ENCODE measurements around the gene ODC1. TPM values are rescaled to one million over a fixed set of nuclear protein-coding genes. Genes with fewer than 3 reads are reported as not detected.
"Not testable (repeated sequence)": the region's sequence is repeated elsewhere in the genome, so short reads cannot be mapped to it uniquely, and the experiment has no call there.

Gene ODC1
- total RNA-seq, 1 experiment from 2014 or later = 441 TPM

- DNase-seq (ENCODE audit: low read depth) = no peak
Observed at GRCh38 chr2:10452956-10453904, 5.1 kb upstream of the ODC1 start.

- DNase-seq (ENCODE audit: low read depth) = peak; percentile 94
Observed at GRCh38 chr2:10452312-10452711, 4.2 kb upstream of the ODC1 start.

- DNase-seq (ENCODE audit: low read depth) = no peak
Observed at GRCh38 chr2:10451819-10452218, 3.7 kb upstream of the ODC1 start.

- no peak for DNase-seq (ENCODE audit: low read depth)
Observed at GRCh38 chr2:10449838-10450691, 1.9 kb upstream of the ODC1 start.

- no peak for DNase-seq (ENCODE audit: low read depth)
Observed at GRCh38 chr2:10449486-10449831, 1.3 kb upstream of the ODC1 start.

GRCh38 chr2:10448576-10449485 lies 704 bp upstream of the ODC1 start:
- no peak for DNase-seq (ENCODE audit: low read depth)

- DNase-seq (ENCODE audit: low read depth) = no peak
Observed at GRCh38 chr2:10447300-10447894, 730 bp downstream of the ODC1 start.

GRCh38 chr2:10446631-10447030 lies 1.5 kb downstream of the ODC1 start:
- no peak for DNase-seq (ENCODE audit: low read depth)

GRCh38 chr2:10444463-10444862 lies 3.7 kb downstream of the ODC1 start:
- DNase-seq (ENCODE audit: low read depth) = no peak

- DNase-seq (ENCODE audit: low read depth) = not testable (repeated sequence)
Observed at GRCh38 chr2:10442469-10443126, 5.5 kb downstream of the ODC1 start.

- DNase-seq (ENCODE audit: low read depth) = no peak
Observed at GRCh38 chr2:10441948-10442347, 6.2 kb downstream of the ODC1 start.

GRCh38 chr2:10440736-10441135 lies 7.4 kb downstream of the ODC1 start:
- DNase-seq (ENCODE audit: low read depth) = no peak

GRCh38 chr2:10439971-10440370 lies 8.2 kb downstream of the ODC1 start:
- no peak for DNase-seq (ENCODE audit: low read depth)

- no peak for DNase-seq (ENCODE audit: low read depth)
Observed at GRCh38 chr2:10439185-10439879, 8.8 kb downstream of the ODC1 start.

- DNase-seq (ENCODE audit: low read depth) = no peak
Observed at GRCh38 chr2:10438688-10439087, 9.4 kb downstream of the ODC1 start.

GRCh38 chr2:10437806-10438205 lies 10.3 kb downstream of the ODC1 start:
- DNase-seq (ENCODE audit: low read depth) = no peak

GRCh38 chr2:10436583-10437110 lies 11.5 kb downstream of the ODC1 start:
- no peak for DNase-seq (ENCODE audit: low read depth)

- DNase-seq (ENCODE audit: low read depth) = no peak
Observed at GRCh38 chr2:10435820-10436204, 12.3 kb downstream of the ODC1 start.

GRCh38 chr2:10434886-10435819 lies 13.0 kb downstream of the ODC1 start:
- peak; percentile 91 for DNase-seq (ENCODE audit: low read depth)
